Measurements from ENCODE around the gene FAM131A.

The FAM131A gene

DNA sequence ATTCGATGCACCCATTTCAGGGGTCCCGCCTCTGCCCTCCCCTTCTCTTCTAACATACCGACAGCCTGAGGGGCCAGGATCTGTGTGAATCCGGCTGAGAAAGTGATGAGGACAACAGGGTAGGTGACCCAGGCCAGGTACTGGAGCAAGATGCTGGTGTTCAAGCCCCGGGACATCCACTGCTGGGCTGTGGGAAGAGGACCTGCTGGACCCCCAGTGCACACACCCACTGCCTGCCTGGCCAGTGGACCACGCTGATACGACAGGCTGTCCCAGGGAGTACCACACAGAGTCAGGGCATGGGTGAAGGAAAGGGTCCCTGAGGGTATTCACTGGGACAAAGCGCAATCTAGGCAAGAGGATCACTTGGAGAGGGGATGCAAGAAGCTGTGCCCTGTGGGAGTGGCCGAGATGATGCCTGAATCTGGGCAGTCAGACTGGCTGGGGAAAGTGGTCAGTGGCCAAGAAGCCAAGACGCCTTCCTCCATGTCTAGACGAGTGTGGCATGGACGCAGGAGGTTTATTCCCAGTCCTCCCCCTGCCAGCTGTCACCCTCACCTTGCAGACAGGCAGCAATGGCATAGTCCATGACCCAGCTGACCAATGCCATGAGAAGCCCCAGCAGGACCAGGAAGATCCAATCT is 20.8 kb downstream of the FAM131A start:
- no peak for DNase-seq

DNA sequence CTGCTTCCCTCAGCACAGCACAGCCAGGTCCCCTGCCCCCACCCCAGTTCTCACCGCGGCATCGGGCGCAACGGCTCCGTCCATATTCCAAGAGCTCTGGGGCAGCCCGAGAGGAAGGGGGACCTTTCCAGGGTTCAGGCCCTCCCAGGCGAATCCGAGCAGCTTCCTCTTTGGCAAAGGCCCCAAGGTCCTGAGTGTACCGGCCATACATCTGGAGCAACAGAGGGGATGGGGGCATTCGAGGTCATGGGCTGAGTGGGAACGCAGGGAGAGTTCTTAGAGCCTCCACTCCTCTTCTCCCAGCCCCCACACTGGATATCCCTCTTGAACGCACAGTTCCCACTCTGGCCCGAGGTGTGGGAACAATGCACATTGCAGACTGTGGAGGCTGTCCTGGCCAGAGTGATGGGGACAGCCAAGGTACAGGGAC is 21.5 kb downstream of the FAM131A start:
- DNase-seq: no peak

DNA sequence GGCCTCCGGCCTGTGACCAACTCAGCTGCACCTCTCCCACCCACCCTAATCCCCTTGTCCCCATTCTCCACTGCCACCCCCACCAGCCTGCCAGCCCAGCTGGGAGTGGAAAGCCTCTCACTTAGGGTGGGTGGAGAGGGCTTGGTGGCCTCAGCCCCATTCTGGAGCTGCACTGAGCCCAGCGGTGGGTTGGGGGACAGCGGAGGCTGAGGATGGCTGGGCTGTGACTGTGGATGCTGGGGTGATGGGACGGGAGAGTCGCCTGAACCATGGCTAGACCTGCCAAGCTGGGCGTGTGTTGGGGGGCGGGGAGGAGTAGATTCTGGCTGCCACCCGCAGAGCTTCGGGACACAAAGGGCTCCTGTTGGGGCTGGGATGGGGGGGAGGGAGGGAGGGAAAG is 22.2 kb downstream of the FAM131A start:
- DNase-seq: no peak

DNA sequence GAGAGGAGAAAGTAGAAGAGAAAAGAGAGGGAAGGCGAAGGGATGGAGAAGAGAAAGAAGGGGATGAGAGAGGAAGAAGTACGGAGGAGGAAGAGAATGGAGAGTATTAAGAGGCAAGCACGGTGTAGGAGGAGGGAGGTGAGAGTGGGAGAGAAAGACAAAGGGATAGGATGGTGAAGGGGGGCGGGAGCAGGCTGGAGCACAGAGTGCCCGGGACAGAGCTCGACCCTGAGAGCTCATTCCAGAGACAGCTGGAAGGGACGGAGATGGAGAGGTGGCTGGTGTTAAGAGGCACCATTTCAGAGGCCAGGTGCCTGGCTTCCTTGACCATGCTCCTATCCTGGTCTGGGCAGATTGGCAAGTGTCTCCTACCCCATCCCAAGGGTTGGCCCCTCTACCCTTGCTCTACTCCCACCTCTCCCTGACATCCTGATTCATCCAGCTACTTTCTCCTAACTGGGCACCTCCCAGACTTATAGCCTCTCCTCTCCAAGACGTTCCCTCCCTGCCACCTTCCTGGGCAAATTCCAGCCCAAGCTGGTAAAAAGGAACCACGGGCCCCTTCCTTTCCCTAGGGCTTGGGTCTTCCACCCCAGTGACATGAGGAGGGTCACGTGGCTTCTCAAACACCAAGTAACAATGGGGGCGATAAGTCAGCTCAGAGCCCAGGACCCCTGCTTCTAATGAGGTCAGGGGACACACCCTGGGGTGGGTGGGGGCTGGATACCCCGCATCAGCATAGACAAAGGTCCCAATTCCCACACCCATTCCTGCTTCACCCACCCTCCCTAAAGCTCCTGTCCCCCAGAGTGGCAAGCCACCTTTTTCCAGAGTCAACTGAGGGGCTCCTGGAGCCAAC is 22.9 kb downstream of the FAM131A start:
- DNase-seq: no peak

DNA sequence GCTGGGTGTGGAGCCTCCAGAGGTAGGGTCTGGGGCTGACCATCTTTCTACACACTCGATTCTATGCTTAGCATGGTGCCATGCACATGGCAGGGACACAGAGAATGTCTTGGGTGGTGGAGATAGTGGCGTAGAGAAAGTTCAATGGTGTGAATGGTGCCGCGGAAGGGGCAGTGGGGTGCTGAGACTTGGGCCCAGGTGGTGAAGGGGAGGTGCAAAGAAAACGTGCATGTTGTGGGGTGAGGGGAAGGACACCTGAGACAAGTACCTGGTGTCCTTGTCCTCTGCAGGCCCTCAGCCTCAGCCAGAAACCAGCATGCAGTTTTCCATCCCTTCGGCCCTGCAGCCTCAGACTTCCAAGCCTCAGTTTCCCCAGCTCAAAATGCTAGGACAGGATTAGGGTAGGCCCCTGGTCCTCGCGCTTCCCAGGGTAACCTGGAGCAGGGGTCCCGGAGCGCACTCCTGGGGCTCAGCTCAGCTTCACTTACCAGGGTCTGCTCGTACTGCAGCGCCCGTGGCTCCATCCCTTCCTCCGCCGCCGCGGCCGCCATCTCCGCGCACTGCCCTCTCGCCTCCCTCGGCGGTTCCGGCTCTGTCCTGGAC is 23.6 kb downstream of the FAM131A start:
- DNase-seq: no peak

DNA sequence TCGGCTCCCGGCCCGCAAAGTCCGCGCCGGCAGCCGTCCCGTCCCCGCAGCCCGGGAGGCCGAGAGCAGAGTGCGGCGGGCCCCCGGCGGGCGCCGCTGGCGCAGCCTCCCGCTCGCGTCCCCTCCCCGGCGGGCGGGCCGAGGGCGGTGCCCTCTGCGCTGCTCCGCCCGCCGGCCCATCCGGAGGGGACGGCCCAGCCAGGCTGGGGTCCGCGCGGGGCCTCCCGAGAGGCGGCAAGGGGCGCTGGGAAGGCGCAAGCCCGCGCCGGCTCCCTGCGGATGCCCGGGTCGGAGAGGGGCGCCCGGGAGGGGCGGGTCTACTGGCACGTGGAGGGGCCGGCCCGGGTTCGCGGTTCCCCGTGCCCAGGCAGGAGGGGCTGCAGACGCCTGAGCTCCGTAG is 24.1 kb downstream of the FAM131A start, which contains the start of the genes CLCN2 and POLR2H:
Gene CLCN2 (minus strand): TSS at position 74 of the 400 bp plus-strand sequence. CDS start 126 bp downstream, outside the sequence.
Gene POLR2H (plus strand): TSS at position 179 of the 400 bp plus-strand sequence. CDS start 1,783 bp downstream, outside the sequence.
- DNase-seq: peak; percentile 67

DNA sequence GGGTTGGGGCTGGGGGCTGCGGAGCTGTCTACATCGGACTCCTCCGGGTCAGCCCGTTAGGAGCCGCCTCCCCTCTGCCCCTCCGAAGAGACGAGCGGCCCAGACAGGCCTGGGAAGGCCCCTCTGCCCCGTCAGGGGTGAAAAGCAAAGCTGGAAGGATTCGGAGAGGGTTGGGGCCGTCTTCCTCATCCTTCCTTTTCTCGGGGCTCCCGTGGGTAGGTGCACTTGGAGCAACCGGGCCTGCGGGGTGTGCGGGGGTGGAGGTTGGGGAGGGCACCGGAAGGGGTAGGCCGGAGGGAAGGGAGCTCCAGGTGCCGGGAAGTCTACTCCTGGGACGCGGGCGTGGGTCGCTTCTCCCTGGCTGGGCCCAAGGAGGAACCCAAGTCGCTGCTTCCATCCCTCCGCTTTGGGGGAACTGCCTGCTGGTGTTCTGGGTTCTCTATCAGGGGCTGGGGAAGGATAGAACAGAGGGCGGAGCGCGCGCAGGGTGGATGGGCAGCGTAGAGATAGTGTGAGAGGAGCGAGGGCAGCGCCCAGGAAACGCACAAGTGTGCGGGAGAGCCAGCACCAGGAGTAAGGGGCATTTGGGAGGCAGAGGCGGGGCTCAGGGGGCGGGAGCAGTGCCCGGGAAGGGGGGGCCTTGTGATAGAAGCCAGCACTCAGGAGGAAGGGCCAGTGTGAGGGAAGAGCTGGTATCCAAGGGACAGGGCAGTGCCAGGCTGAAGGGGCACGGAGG is 24.7 kb downstream of the FAM131A start:
- no peak for DNase-seq

DNA sequence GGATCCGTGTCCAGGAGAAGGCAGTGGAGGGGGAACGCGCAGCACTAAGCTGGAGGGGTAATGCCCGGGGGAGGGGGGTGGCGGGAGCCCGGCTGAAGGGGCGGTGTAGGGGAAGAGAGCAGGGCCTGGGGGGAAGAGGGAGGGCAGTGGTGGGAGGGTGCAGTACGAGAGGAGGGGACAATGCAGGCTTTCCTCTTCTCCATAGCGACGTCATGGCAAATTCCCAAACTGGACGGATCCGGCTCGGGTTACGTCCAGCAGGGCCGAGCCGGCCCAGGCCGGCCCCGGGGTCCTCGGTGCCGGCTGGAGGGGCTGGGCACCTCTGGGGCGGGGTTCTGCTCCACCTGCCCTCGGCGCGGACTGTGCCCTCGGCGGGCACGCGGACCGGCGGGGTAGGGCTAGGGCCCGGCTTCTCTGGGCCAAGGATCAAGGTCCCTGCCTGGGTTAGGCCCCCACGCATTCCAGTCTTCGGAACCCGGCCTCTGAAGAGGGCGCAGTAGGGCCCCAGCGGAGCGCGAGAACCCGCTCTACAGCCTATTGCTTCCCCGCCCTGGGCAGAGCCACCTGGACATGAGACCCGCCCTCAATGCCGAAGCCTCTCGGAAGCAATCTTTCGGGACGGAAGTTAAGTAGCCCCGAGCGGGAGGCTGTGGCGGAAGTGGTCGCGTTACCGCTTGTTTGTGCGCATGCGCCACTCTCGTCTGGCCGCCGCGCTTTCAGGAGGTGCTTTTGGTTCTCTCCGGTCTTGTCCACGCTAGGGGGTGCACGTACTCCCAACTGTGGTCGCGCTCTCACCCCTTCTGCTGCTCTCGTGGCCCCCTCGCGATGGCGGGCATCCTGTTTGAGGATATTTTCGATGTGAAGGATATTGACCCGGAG is 25.5 kb downstream of the FAM131A start:
- DNase-seq: peak; percentile 96

DNA sequence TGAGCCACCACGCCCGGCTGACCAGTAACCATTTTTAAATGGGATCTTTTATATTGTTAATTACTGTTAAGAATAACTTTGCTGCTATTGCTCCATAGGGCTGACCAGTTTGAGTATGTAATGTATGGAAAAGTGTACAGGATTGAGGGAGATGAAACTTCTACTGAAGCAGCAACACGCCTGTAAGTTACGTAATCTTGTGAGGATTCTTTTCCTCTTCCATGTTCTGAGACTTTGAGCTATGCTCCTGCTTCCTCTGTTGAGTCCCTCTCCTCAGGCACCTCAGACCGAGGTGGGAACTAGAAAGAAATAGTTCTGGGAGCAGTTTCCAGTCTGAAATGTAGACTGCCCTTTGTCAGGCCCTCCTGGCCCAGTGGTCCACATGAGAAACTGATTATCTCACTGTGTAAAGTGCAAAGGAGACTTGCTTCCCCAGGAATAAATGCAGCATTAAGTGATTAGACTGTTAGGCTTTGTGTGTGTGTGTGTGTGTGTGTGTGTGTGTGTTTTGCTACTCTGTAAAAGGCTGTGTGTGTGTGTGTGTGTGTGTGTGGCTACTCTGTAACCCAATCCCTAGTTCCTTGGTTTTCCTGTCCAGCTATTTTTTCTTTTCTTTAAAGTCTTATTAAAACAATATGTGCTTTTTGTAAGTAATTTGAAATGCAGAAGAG is 29.4 kb downstream of the FAM131A start:
- peak; percentile 29 for DNase-seq

DNA sequence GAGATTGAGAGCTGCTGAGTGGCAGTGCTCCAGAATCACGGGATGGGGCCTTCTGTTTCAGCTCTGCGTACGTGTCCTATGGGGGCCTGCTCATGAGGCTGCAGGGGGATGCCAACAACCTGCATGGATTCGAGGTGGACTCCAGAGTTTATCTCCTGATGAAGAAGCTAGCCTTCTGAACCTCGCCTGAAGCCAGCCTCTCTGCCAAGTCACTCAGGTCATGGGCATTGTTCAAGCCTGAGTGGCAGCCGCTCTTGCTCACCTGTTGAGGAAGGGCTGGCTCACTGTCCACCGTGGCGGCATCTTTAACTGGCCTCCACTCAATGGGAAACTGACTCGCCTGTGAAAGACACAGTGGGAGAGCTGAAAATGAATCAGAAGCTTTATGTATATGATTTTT is 30.7 kb downstream of the FAM131A start:
- no peak for DNase-seq

DNA sequence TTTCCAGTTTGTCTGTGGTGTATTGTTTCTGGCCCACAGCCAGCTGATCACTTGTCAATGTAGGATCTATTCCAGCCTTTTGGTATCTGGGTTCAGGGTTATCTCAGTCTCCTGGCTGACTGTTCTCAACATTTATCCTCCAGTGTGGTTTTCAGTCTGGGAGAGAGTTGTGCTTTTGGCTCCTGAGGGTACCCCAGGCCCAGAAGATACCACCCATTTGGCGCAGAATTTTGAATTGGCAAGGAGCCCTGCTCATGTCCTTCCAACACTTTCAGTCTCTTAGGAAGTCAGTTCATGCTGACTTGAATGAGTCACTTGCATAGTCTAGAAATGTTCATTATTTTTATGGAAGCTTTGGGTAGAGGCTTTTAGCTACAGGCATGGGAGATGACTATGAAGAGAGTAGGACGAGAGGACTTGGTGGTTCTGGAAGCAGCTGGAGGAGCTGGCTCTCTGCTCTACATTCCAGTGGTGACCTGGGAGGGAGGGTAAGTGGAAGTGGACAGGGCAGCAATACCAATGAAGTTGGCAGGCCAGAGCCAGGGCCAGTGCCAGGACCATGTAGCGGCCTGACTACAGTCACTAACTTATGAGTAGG is 31.3 kb downstream of the FAM131A start:
- DNase-seq: peak; percentile 51

DNA sequence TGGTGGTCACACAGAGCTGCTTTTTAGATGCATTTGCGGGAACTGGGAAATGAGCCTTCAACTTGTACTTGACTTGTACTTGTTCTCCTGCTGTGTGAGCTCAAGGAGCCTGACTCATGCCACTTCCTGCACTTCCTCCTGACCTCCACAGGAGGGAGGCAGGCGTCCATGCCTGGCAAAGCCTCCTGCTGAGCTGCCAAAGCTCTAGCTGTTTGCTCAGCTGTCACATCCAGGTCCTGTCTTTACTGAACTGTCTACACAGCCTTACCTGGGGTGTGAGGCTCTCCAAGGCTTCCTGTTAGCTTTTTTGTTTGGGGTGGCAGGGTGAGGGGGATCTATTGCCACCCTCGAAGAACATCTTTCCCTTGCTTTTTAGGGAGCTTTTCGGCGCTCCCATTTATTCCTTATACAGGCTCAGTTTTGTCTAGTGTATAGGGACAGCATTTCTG is 34.2 kb downstream of the FAM131A start:
- peak; percentile 85 for DNase-seq

DNA sequence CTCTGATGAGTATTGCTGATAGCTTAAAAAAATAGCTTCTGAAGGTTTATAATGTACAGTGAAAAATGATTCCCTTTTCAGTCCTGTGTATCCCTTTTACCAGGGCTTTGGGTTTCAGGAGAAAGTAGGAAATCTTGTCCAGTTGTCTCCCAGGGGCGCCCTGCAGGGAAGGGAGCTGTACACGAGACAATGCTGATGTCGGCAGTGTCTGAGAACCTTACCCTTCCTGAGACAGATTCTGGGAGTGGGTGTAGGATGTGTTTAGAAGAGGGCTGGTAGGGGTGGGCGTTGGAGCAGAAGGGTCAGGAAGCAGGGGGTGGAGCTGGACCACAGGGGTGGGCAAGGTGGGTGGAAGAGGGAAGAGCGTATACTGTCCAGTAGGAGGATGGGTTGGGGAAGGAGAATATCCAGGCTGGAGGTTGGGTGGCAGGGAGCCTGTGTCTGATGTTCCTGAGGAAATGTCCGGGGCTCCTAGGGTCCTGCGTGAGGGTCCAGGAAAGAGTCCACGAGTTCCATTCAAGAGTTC is 35.0 kb downstream of the FAM131A start:
- DNase-seq: no peak

DNA sequence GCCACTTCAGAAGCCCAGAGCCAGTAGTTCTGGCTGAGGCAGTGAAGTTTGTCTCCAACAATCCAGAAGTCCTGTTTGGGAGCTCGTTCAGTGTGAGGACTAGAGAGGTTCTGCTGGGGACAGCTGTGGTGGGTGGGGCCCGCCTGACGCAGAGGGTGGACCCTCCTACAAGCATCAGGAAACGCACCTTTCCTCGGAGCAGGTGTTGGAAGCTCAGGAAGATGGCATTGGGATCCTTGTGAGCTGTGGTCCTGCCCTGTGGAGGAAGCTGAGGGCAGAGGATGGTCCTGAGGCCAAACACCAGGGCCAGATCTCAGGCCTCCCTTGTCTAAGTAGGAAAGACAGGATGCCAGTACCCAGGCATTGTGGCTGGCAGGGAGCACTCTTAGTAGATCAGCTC is 35.5 kb downstream of the FAM131A start:
- DNase-seq: no peak

DNA sequence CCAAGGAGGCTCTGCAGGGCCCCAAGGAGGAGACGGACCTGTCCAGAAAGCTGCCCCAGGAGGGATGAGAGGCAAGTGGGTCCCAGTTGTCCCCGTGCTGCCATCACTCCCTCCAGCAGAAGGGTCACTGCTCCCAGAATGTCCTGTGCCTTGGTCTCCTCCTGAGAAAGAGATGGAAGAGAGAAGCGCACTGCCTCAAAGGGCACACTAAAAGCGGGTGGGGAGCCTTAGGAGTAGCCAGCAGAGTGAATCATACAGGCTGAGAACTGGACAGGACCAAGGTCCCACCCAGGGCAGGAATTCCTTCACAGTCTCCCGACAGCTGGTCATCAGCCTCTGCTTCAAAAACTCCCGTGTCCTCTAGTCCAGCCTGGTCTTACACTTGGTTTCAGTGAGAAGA is 36.0 kb downstream of the FAM131A start:
- peak; percentile 8 for DNase-seq

DNA sequence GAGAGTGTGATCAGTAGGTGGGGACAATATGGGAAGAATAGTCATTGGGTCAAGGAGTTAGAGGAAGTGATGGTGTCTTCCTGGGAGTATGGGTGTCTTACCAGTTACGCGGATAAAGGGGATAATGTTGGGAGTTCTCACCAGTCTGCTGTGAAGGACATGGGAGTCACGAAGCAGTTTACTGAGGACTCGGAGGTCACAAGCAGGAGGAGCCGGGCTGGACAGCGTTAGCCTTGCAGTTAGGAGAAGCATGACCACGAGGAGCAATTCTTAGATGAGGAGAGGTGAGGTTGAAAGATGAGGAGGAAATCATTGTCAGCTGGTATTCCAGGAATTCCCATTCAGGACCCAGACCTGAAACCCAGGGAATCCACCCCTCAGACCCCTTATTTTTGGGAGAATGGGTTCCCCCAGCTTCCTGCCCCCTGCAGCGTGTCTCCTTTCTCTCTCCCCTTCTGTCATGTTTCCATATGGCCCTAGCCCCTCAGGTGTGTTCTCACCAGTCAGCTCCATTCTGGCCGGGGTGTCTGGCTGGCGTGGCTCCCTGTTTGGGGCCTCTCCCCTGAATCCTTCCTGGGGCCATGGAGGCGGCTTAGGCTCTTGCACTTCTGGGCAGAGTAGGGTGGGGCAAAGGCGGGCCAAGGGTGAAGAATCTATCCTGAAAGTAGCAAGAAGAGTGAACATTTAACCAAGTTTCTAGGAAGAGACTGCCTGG is 38.5 kb downstream of the FAM131A start:
- no peak for DNase-seq

DNA sequence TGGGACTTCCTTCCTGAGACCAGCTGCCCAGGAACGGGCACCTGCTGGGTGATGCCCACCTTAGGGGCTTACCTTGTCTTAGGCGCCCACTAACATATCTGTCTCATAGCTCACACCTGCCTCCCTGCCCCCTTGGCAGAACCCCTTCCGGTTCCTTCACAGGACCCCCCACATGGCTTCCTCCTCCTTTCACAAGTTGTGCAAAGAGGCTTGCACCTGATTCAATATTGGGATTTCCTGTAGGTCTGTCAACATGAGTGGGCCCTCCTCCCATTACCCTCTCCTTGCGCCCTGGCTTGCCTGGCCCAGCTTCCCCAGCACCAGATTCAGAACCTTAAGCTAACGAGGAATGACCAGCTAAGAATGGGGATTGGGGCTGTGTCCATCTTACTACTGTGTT is 40.0 kb downstream of the FAM131A start:
- no peak for DNase-seq

DNA sequence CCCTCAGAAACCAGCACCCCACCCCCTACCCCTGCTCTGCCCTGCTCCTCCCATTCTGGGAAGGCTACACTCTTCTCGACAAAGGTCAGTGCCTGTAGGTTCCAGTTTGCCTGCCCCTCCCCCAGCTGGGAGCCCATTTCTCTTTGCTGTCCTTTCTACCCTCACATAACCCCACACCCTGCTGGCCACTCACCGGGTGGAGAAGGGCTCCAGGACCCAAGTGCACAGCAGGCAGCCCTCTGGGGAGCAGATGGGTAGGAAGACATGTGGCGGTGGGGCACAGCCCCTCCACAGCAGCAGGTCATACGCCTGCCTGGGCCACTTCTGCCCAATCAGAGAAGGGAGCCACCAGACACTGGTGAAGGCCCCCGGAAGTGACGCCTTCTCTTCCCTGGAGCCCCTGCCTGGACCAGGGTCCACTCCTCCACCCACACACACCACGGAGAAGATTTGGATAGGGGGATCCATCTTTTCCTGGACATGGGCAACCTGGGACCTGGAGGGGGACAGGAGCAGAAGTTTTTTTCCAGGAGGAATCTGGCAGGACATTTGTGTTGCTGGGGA is 40.6 kb downstream of the FAM131A start, which contains the start of gene THPO:
Gene THPO (minus strand): TSS at position 326 of the 564 bp plus-strand sequence. CDS start 1,948 bp downstream, outside the sequence.
- DNase-seq: no peak

Measured in fibroblast of skin of back (primary cell).